Epithelial cell of esophagus (primary cell): Measurements from ENCODE around the gene MCL1.
A peak's percentile ranks its signal among the peaks of the same experiment; 100 is the strongest.
"Not testable (repeated sequence)": the region's sequence is repeated elsewhere in the genome, so short reads cannot be mapped to it uniquely, and the experiment has no call there.

Experiments used
- DNase-seq: peaks from one replicate; pipeline ENCODE4 v3.0.0; 2010; ENCODE audit warnings: low read depth
- H3K4me3 ChIP-seq: 2 replicates; pipeline ENCODE4 v1.5.1; 2011; ENCODE audit warnings: mild to moderate bottlenecking, low read length, control low read depth
- CTCF ChIP-seq: IDR thresholded peaks from 2 replicates; pipeline ENCODE4 v1.5.1; 2011; ENCODE audit warnings: low read depth, mild to moderate bottlenecking, low read length, control low read depth, inconsistent platforms; ENCODE audit not compliant: insufficient read depth; ENCODE audit errors: missing control alignments

MCL1 gene

GRCh38 chr1:150579110-150579944 lies at the start of gene MCL1:
MCL1 (minus strand) TSS chr1:150579610; CDS start chr1:150579530, 80 bp downstream.
- peak within 1 kb of the TSS; percentile 98 for H3K4me3 ChIP-seq
- no peak for TF ChIP-seq CTCF
- peak; percentile 95 for DNase-seq

- no peak for TF ChIP-seq CTCF
- DNase-seq: no peak
- H3K4me3 ChIP-seq: peak overlapping the region; percentile 98
Observed at GRCh38 chr1:150628766-150629114, 49.3 kb upstream of the MCL1 start.

GRCh38 chr1:150627826-150628410 lies 48.5 kb upstream of the MCL1 start:
- DNase-seq: peak; percentile 52
- H3K4me3 ChIP-seq: peak overlapping the region; percentile 98
- TF ChIP-seq CTCF: no peak

GRCh38 chr1:150626150-150626549 lies 46.7 kb upstream of the MCL1 start:
- TF ChIP-seq CTCF: no peak
- no peak overlapping the region for H3K4me3 ChIP-seq
- peak; percentile 97 for DNase-seq

GRCh38 chr1:150624546-150624945 lies 45.1 kb upstream of the MCL1 start:
- H3K4me3 ChIP-seq, DNase-seq: not testable (repeated sequence)

- peak; percentile 92 for DNase-seq
- not testable (repeated sequence) for H3K4me3 ChIP-seq
Observed at GRCh38 chr1:150624134-150624533, 44.7 kb upstream of the MCL1 start.

- H3K4me3 ChIP-seq: no peak overlapping the region
- TF ChIP-seq CTCF: no peak
- DNase-seq: no peak
Observed at GRCh38 chr1:150622303-150622975, 43.0 kb upstream of the MCL1 start.
